ENCODE measurements around the gene RCOR3.

The RCOR3 gene

GRCh38 chr1:211337430-211338223 lies 78.5 kb downstream of the RCOR3 start:
- Histone ChIP-seq H3K4me3 (no peak overlapping the region), H3K4me2 (no peak overlapping the region), H3K27me3 (no peaks in the 10 kb centered on the region), H3K9ac (no peak overlapping the region), H3K27ac (0 out of 2 replicates have a peak overlapping the region, but pooled peaks have one; percentile 22), H4K20me1 (peaks cover 84% of the 10 kb centered on the region), H3K4me1 (peaks cover 41% of the 10 kb centered on the region), H3K9me3 (no peaks in the 10 kb centered on the region), H3K36me3 (peaks cover 17% of the 10 kb centered on the region; the same call in 1 of the 2 replicates)
- TF ChIP-seq Cebpa-rat (IDR thresholded peaks at IDR 0.05): no peak

GRCh38 chr1:211338224-211338620 lies 79.1 kb downstream of the RCOR3 start:
- Histone ChIP-seq H4K20me1 (peaks cover 87% of the 10 kb centered on the region), H3K4me1 (peaks cover 40% of the 10 kb centered on the region), H3K4me2 (no peak overlapping the region), H3K4me3 (no peak overlapping the region), H3K27me3 (no peaks in the 10 kb centered on the region), H3K36me3 (peaks cover 17% of the 10 kb centered on the region; the same call in 1 of the 2 replicates), H3K9ac (no peak overlapping the region), H3K9me3 (no peaks in the 10 kb centered on the region), H3K27ac (no peak overlapping the region)
- no peak for TF ChIP-seq Cebpa-rat (IDR thresholded peaks at IDR 0.05)

- Histone ChIP-seq H3K27me3 (no peaks in the 10 kb centered on the region), H3K4me2 (no peak overlapping the region), H3K4me3 (no peak overlapping the region), H3K9me3 (no peaks in the 10 kb centered on the region; the same call in 1 of the 2 replicates), H3K4me1 (peaks cover 38% of the 10 kb centered on the region), H4K20me1 (peaks cover 86% of the 10 kb centered on the region), H3K9ac (no peak overlapping the region), H3K36me3 (peaks cover 27% of the 10 kb centered on the region; the same call in 1 of the 2 replicates), H3K27ac (0 out of 2 replicates have a peak overlapping the region, but pooled peaks have one; percentile 28)
- TF ChIP-seq Cebpa-rat (IDR thresholded peaks at IDR 0.05): no peak
Observed at GRCh38 chr1:211339631-211340041, 80.5 kb downstream of the RCOR3 start.

- H4K20me1 ChIP-seq: peaks cover 80% of the 10 kb centered on the region
- H3K4me2 ChIP-seq: no peak overlapping the region
- H3K27ac ChIP-seq: no peak overlapping the region
- H3K9me3 ChIP-seq: no peaks in the 10 kb centered on the region; the same call in 1 of the 2 replicates
- no peak for TF ChIP-seq Cebpa-rat (IDR thresholded peaks at IDR 0.05)
- peaks cover 38% of the 10 kb centered on the region; the same call in 1 of the 2 replicates for H3K36me3 ChIP-seq
- no peak overlapping the region for H3K4me3 ChIP-seq
- H3K4me1 ChIP-seq: peaks cover 26% of the 10 kb centered on the region
- no peaks in the 10 kb centered on the region for H3K27me3 ChIP-seq
- no peak overlapping the region for H3K9ac ChIP-seq
Observed at GRCh38 chr1:211340622-211341507, 81.7 kb downstream of the RCOR3 start.

- no peaks in the 10 kb centered on the region; the same call in 1 of the 2 replicates for H3K9me3 ChIP-seq
- no peak overlapping the region for H3K27ac ChIP-seq
- H3K4me2 ChIP-seq: no peak overlapping the region
- peaks cover 15% of the 10 kb centered on the region for H3K4me1 ChIP-seq
- TF ChIP-seq Cebpa-rat (IDR thresholded peaks at IDR 0.05): no peak
- peaks cover 42% of the 10 kb centered on the region; the same call in 1 of the 2 replicates for H3K36me3 ChIP-seq
- no peaks in the 10 kb centered on the region for H3K27me3 ChIP-seq
- H4K20me1 ChIP-seq: peaks cover 79% of the 10 kb centered on the region
- H3K9ac ChIP-seq: no peak overlapping the region
- no peak overlapping the region for H3K4me3 ChIP-seq
Observed at GRCh38 chr1:211341999-211342398, 82.8 kb downstream of the RCOR3 start.

GRCh38 chr1:211343607-211344006 lies 84.4 kb downstream of the RCOR3 start:
- no peak overlapping the region for H3K4me3 ChIP-seq
- TF ChIP-seq Cebpa-rat (IDR thresholded peaks at IDR 0.05): no peak
- peaks cover 43% of the 10 kb centered on the region; the same call in 1 of the 2 replicates for H3K36me3 ChIP-seq
- peaks cover 9% of the 10 kb centered on the region for H3K4me1 ChIP-seq
- H3K27ac ChIP-seq: no peak overlapping the region
- no peak overlapping the region for H3K4me2 ChIP-seq
- H3K27me3 ChIP-seq: no peaks in the 10 kb centered on the region
- H3K9ac ChIP-seq: no peak overlapping the region
- peaks cover 64% of the 10 kb centered on the region for H4K20me1 ChIP-seq
- no peaks in the 10 kb centered on the region; the same call in 1 of the 2 replicates for H3K9me3 ChIP-seq

- Histone ChIP-seq H3K4me1 (peaks cover 5% of the 10 kb centered on the region), H3K36me3 (peaks cover 40% of the 10 kb centered on the region; the same call in 1 of the 2 replicates), H3K9me3 (peaks cover 4% of the 10 kb centered on the region), H3K27me3 (no peaks in the 10 kb centered on the region), H4K20me1 (peaks cover 59% of the 10 kb centered on the region), H3K9ac (no peak overlapping the region), H3K27ac (no peak overlapping the region), H3K4me2 (no peak overlapping the region), H3K4me3 (no peak overlapping the region)
- no peak for TF ChIP-seq Cebpa-rat (IDR thresholded peaks at IDR 0.05)
Observed at GRCh38 chr1:211344152-211344618, 85.0 kb downstream of the RCOR3 start.

- no peaks in the 10 kb centered on the region for H3K4me1 ChIP-seq
- TF ChIP-seq Cebpa-rat (IDR thresholded peaks at IDR 0.05): no peak
- peaks cover 50% of the 10 kb centered on the region for H4K20me1 ChIP-seq
- no peak overlapping the region for H3K4me2 ChIP-seq
- no peaks in the 10 kb centered on the region for H3K27me3 ChIP-seq
- no peak overlapping the region for H3K27ac ChIP-seq
- no peak overlapping the region for H3K4me3 ChIP-seq
- peaks cover 41% of the 10 kb centered on the region; the same call in 1 of the 2 replicates for H3K36me3 ChIP-seq
- H3K9ac ChIP-seq: no peak overlapping the region
- H3K9me3 ChIP-seq: peaks cover 19% of the 10 kb centered on the region
Observed at GRCh38 chr1:211345719-211346118, 86.6 kb downstream of the RCOR3 start.

GRCh38 chr1:211347077-211347844 lies 88.1 kb downstream of the RCOR3 start:
- Histone ChIP-seq H3K9ac (no peak overlapping the region), H3K27ac (no peak overlapping the region), H3K4me2 (no peak overlapping the region), H3K27me3 (no peaks in the 10 kb centered on the region), H4K20me1 (peaks cover 37% of the 10 kb centered on the region), H3K9me3 (peaks cover 34% of the 10 kb centered on the region), H3K36me3 (peaks cover 49% of the 10 kb centered on the region), H3K4me3 (no peak overlapping the region), H3K4me1 (peaks cover 2% of the 10 kb centered on the region)
- no peak for TF ChIP-seq Cebpa-rat (IDR thresholded peaks at IDR 0.05)

Data from BLaER1 (cell line).